ENCODE results near the gene UBE3D. TPM values are rescaled to one million over a fixed set of nuclear protein-coding genes. Genes with fewer than 3 reads are reported as not detected.

Gene UBE3D
- total and polyA plus RNA-seq, 2 experiments from 2014 or later, result 17.5 to 31.4 TPM

DNA sequence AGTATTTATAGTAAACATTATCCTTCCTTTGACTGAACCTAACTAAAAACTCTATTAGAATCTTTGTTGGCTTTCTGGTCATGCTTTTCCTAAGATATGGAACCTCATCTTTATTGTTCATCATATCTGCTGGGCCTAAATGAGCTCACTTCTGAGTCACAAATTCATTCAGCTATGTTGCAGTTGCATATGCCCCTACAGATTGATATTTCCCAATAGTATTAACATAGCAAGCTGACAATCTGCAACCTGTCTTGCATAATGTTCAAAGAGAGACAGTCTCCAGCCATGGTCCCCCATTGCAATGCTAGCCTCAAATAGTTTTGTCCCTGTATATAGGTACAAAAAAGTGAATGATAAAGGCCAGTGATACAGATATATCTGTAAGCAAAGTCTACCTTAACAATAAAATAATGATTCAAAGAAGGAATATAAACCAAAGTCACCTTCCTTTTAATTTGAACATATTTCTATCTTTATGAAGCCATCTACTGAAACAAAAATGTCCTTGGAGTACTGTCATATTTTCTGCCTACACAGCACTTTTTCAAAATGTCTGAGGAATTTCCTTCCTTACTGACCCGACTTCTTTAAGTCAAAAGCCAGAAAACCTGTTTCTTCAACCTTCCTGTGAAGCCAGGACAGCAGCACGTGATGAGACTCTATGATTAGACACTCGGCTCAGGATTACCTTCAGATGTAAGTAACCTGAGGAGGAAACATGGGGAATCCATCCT is 140.7 kb downstream of the UBE3D start (continued):
- TF ChIP-seq, protein P1, sequence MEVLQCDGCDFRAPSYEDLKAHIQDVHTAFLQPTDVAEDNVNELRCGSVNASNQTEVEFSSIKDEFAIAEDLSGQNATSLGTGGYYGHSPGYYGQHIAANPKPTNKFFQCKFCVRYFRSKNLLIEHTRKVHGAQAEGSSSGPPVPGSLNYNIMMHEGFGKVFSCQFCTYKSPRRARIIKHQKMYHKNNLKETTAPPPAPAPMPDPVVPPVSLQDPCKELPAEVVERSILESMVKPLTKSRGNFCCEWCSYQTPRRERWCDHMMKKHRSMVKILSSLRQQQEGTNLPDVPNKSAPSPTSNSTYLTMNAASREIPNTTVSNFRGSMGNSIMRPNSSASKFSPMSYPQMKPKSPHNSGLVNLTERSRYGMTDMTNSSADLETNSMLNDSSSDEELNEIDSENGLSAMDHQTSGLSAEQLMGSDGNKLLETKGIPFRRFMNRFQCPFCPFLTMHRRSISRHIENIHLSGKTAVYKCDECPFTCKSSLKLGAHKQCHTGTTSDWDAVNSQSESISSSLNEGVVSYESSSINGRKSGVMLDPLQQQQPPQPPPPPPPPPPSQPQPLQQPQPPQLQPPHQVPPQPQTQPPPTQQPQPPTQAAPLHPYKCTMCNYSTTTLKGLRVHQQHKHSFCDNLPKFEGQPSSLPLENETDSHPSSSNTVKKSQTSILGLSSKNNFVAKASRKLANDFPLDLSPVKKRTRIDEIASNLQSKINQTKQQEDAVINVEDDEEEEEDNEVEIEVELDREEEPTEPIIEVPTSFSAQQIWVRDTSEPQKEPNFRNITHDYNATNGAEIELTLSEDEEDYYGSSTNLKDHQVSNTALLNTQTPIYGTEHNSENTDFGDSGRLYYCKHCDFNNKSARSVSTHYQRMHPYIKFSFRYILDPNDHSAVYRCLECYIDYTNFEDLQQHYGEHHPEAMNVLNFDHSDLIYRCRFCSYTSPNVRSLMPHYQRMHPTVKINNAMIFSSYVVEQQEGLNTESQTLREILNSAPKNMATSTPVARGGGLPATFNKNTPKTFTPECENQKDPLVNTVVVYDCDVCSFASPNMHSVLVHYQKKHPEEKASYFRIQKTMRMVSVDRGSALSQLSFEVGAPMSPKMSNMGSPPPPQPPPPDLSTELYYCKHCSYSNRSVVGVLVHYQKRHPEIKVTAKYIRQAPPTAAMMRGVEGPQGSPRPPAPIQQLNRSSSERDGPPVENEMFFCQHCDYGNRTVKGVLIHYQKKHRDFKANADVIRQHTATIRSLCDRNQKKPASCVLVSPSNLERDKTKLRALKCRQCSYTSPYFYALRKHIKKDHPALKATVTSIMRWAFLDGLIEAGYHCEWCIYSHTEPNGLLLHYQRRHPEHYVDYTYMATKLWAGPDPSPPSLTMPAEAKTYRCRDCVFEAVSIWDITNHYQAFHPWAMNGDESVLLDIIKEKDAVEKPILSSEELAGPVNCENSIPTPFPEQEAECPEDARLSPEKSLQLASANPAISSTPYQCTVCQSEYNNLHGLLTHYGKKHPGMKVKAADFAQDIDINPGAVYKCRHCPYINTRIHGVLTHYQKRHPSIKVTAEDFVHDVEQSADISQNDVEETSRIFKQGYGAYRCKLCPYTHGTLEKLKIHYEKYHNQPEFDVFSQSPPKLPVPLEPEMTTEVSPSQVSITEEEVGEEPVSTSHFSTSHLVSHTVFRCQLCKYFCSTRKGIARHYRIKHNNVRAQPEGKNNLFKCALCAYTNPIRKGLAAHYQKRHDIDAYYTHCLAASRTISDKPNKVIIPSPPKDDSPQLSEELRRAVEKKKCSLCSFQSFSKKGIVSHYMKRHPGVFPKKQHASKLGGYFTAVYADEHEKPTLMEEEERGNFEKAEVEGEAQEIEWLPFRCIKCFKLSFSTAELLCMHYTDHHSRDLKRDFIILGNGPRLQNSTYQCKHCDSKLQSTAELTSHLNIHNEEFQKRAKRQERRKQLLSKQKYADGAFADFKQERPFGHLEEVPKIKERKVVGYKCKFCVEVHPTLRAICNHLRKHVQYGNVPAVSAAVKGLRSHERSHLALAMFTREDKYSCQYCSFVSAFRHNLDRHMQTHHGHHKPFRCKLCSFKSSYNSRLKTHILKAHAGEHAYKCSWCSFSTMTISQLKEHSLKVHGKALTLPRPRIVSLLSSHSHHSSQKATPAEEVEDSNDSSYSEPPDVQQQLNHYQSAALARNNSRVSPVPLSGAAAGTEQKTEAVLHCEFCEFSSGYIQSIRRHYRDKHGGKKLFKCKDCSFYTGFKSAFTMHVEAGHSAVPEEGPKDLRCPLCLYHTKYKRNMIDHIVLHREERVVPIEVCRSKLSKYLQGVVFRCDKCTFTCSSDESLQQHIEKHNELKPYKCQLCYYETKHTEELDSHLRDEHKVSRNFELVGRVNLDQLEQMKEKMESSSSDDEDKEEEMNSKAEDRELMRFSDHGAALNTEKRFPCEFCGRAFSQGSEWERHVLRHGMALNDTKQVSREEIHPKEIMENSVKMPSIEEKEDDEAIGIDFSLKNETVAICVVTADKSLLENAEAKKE (CRISPR knock-in tag; IDR thresholded peaks at IDR 0.05), result no peak

DNA sequence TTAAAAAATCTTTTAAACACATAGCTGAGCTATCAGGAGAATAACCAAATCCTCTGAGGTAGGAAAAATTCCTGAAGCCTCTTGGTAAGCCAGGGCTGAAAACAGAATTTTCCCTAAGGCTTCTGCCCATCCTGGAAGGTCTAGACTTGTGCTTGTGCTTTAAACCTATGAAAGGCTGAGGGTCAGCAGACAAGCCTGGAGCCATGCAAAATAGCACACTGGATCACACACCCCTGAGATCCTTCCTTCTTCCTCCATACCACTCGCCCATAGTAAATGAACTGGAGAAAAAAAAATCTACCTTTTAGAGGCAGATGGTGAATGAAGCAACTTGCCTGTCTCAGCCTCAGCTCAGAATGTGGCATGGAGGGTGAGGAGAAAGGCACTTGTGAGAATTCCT is 144.4 kb downstream of the UBE3D start:
- Mint-ChIP-seq H3K27ac (no peak overlapping the region), H3K27me3 (ENCODE audit: insufficient read depth, low read depth, poor library complexity) (peaks cover 3% of the 10 kb centered on the region), H3K4me3 (no peak overlapping the region), H3K4me1 (peaks cover 8% of the 10 kb centered on the region; the same call in 2 of the 3 replicates), H3K36me3 (ENCODE audit: low read depth) (peaks cover 44% of the 10 kb centered on the region), H3K9me3 (peaks cover 17% of the 10 kb centered on the region)
- Histone ChIP-seq H3K27ac (ENCODE audit: low read depth) (no peak overlapping the region), H3K27me3 (ENCODE audit: insufficient read depth) (no peaks in the 10 kb centered on the region), H3K79me2 (replicated peaks; ENCODE audit: insufficient read depth) (no peaks in the 10 kb centered on the region), H3K4me2 (no peak overlapping the region), H3F3A (replicated peaks; ENCODE audit: low read depth) (no peaks in the 10 kb centered on the region), H3K4me1 (ENCODE audit: insufficient read depth) (no peaks in the 10 kb centered on the region), H3K36me3 (ENCODE audit: insufficient read depth) (0 out of 2 replicates have a peak, but pooled peaks cover 7% of the 10 kb centered on the region), H3K9me2 (ENCODE audit: insufficient read depth) (no peaks in the 10 kb centered on the region), H3K4me3 (no peak overlapping the region), H2AFZ (no peak overlapping the region), H4K20me1 (replicated peaks; ENCODE audit: insufficient read depth) (no peaks in the 10 kb centered on the region)
- ATAC-seq (no peak), DNase-seq (ENCODE audit: low spot score) (no peak)
- TF ChIP-seq, protein P2, sequence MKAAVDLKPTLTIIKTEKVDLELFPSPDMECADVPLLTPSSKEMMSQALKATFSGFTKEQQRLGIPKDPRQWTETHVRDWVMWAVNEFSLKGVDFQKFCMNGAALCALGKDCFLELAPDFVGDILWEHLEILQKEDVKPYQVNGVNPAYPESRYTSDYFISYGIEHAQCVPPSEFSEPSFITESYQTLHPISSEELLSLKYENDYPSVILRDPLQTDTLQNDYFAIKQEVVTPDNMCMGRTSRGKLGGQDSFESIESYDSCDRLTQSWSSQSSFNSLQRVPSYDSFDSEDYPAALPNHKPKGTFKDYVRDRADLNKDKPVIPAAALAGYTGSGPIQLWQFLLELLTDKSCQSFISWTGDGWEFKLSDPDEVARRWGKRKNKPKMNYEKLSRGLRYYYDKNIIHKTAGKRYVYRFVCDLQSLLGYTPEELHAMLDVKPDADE (IDR thresholded peaks at IDR 0.05), result no peak
- no peak for TF ChIP-seq POLR2AphosphoS5 (IDR thresholded peaks at IDR 0.05; ENCODE audit: low read depth)
- TF ChIP-seq NANOG (IDR thresholded peaks at IDR 0.05; ENCODE audit: borderline replicate concordance), result no peak
- TF ChIP-seq JUNB (IDR thresholded peaks at IDR 0.05; ENCODE audit: unreplicated experiment), result no peak
- no peak for TF ChIP-seq EZH2 (IDR thresholded peaks at IDR 0.05; ENCODE audit: low read depth, unreplicated experiment)
- no peak for TF ChIP-seq ZNF114 (CRISPR knock-in tag; IDR thresholded peaks at IDR 0.05)
- TF ChIP-seq, protein P1 (CRISPR knock-in tag; IDR thresholded peaks at IDR 0.05), result no peak
- no peak for TF ChIP-seq CREB1 (CRISPR knock-in tag; IDR thresholded peaks at IDR 0.05; ENCODE audit: low read depth)
